ENCODE data around the gene NBEAL1.
"Not testable (repeated sequence)": the region's sequence is repeated elsewhere in the genome, so short reads cannot be mapped to it uniquely, and the experiment has no call there.

Gene NBEAL1

GRCh38 chr2:203040966-203041521 is 26.4 kb downstream of the NBEAL1 start:
- DNase-seq: no peak

- no peak for DNase-seq
Measured at GRCh38 chr2:203042178-203042577, 27.5 kb downstream of the NBEAL1 start.

GRCh38 chr2:203043226-203043625 is 28.6 kb downstream of the NBEAL1 start:
- no peak for DNase-seq

- no peak for DNase-seq
Measured at GRCh38 chr2:203045867-203046266, 31.2 kb downstream of the NBEAL1 start.

- no peak for DNase-seq
Measured at GRCh38 chr2:203052539-203052938, 37.9 kb downstream of the NBEAL1 start.

GRCh38 chr2:203059567-203060240 is 45.0 kb downstream of the NBEAL1 start:
- DNase-seq: no peak

GRCh38 chr2:203061346-203061745 is 46.7 kb downstream of the NBEAL1 start:
- no peak for DNase-seq

GRCh38 chr2:203062126-203062525 is 47.5 kb downstream of the NBEAL1 start:
- no peak for DNase-seq

- DNase-seq: not testable (repeated sequence)
Measured at GRCh38 chr2:203066519-203067091, 51.9 kb downstream of the NBEAL1 start.

- no peak for DNase-seq
Measured at GRCh38 chr2:203070701-203071100, 56.0 kb downstream of the NBEAL1 start.

GRCh38 chr2:203071148-203071547 is 56.5 kb downstream of the NBEAL1 start:
- no peak for DNase-seq

GRCh38 chr2:203072371-203072770 is 57.7 kb downstream of the NBEAL1 start:
- no peak for DNase-seq

GRCh38 chr2:203077451-203077850 is 62.8 kb downstream of the NBEAL1 start:
- no peak for DNase-seq

- DNase-seq: no peak
Measured at GRCh38 chr2:203080447-203081045, 65.9 kb downstream of the NBEAL1 start.

GRCh38 chr2:203083328-203083727 is 68.7 kb downstream of the NBEAL1 start:
- no peak for DNase-seq

- DNase-seq: not testable (repeated sequence)
Measured at GRCh38 chr2:203086381-203086780, 71.7 kb downstream of the NBEAL1 start.

GRCh38 chr2:203090721-203091120 is 76.0 kb downstream of the NBEAL1 start:
- DNase-seq: not testable (repeated sequence)

GRCh38 chr2:203097735-203098134 is 83.1 kb downstream of the NBEAL1 start:
- no peak for DNase-seq

- not testable (repeated sequence) for DNase-seq
Measured at GRCh38 chr2:203102357-203102756, 87.7 kb downstream of the NBEAL1 start.

GRCh38 chr2:203104273-203104672 is 89.6 kb downstream of the NBEAL1 start:
- DNase-seq: no peak

- no peak for DNase-seq
Measured at GRCh38 chr2:203105996-203106395, 91.3 kb downstream of the NBEAL1 start.

GRCh38 chr2:203110496-203110895 is 95.8 kb downstream of the NBEAL1 start:
- not testable (repeated sequence) for DNase-seq

- no peak for DNase-seq
Measured at GRCh38 chr2:203112342-203112741, 97.7 kb downstream of the NBEAL1 start.

GRCh38 chr2:203115201-203115700 is 100.6 kb downstream of the NBEAL1 start:
- not testable (repeated sequence) for DNase-seq

Measured in stimulated activated CD4-positive, alpha-beta T cell treated with anti-CD3 and anti-CD28 coated beads, Interleukin-12 subunit alpha, Interleukin-12 subunit beta, amount 100 ng/mL, for 4 hours (primary cell).